ENCODE results near the gene SPON1.

SPON1 gene

DNA sequence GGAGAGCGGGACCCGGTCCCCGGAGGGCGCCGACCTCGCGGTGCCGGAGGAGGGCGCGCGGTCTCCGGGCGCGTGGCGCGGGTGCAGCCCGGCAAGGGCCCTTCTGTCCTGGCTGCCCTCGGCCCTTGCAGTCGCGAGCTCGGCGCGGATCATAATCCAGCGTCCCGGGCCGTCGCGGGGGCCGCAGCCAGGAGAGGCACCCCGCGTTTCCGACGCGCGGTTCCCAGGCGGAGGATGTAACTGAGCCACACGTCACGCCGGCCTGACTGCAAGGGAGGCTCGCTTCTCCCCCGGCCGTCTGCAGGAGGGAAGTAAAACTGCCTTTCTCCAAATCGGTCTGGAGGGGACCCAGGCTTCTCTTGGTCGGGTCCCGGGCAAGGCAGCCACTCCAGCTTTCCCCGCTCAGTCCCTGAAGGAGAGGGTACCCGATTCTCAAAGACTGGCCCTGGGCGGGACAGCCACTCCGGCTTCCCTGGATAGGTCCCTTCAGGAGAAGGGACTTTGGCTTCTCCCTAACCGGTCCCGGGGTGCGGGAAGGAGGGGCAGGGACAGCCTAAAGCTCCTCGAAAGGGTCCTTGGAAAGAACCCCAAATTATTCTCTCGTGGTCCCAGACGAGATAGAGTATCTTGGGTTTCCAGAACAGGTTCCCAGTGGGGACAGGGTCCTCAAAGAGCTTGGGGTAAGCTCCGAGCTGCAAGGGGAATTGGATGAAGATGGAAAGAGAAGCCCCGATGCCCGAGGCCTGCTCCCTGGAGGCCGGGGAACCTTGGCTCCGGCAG is 836 bp downstream of the SPON1 start:
- Histone ChIP-seq H3K36me3 (ENCODE audit: control insufficient read depth, insufficient read depth, low read length) (no peaks in the 10 kb centered on the region), H3K4me3 (ENCODE audit: extremely low read depth, insufficient read depth, low read length, poor library complexity, severe bottlenecking) (peak overlapping the region; percentile 41), H3K4me1 (ENCODE audit: control insufficient read depth, insufficient read depth, low read length, poor library complexity, severe bottlenecking) (peaks cover 24% of the 10 kb centered on the region), H3K9me3 (ENCODE audit: control insufficient read depth, low read length) (no peaks in the 10 kb centered on the region), H3K27ac (ENCODE audit: low read depth, low read length, severe bottlenecking) (no peak overlapping the region)
- 1 to 2% methylated on average over 53 to 56 of the region's 60 CpGs for WGBS, 2 experiments (ENCODE audit: insufficient coverage in 2 of 2)

DNA sequence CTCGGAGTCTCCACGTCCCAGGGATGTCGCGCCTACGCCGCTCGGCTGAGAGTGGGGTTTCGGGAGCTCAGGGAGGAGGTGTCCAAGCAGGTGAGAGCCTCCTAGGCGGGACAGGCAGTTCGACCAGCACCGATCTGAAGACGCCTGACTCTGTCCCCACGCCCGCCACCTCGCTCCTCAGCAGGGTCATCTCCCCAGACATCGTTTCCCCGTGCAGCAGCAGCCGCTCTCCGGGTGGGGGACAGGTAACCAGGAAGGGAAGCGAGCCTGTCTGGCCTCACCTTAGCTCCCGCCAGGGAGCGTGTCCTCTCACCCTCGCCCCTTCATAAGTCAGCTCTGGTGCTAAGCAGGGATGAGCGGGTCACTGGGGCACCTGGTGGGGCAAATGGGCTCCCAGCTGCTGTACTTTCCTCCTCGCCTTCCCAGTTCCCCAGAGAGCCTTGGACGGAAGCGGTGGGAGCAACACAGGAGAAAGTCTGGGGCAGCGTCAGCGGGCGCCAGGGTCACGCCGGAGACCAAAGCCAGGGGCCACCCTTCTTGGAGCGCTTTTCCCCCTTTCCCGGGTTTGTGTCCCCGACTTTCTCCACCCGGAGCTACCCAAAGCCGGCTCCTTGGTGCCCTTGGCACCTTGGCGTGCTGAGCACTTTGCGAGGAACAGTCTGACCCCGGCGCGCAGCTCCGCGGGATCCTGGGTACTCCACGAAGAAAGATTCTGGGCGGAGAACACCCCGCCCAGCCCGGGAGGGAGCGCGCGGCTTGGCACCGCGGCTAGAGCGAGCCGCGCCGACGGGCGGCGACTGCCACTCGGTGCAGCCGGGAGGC is 1.6 kb downstream of the SPON1 start:
- Histone ChIP-seq H3K36me3 (ENCODE audit: control insufficient read depth, insufficient read depth, low read length) (no peaks in the 10 kb centered on the region), H3K4me3 (ENCODE audit: extremely low read depth, insufficient read depth, low read length, poor library complexity, severe bottlenecking) (peak overlapping the region; percentile 41), H3K9me3 (ENCODE audit: control insufficient read depth, low read length) (no peaks in the 10 kb centered on the region)

DNA sequence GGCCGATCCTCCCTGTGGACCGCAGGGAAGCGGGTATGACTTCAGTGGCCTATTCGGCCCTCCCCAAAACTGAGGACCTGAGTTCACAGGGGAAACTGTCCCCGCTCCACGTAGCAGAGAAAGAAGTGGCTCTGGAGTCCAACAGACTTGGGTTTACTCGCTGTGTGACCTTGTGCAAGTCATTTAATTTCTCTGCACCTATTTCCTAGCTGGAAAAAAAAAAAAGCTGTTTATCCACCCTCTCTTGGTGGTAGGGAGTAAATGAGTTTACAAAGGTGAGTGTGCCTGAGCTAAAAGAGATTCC is 2.2 kb downstream of the SPON1 start:
- Histone ChIP-seq H3K9me3 (ENCODE audit: control insufficient read depth, low read length) (no peaks in the 10 kb centered on the region), H3K4me3 (ENCODE audit: extremely low read depth, insufficient read depth, low read length, poor library complexity, severe bottlenecking) (peak overlapping the region; percentile 41), H3K4me1 (ENCODE audit: control insufficient read depth, insufficient read depth, low read length, poor library complexity, severe bottlenecking) (peaks cover 19% of the 10 kb centered on the region), H3K36me3 (ENCODE audit: control insufficient read depth, insufficient read depth, low read length) (no peaks in the 10 kb centered on the region), H3K27ac (ENCODE audit: low read depth, low read length, severe bottlenecking) (no peak overlapping the region)
- 15 to 20% methylated on average over 6 to 7 of the region's 7 CpGs for WGBS, 2 experiments (ENCODE audit: insufficient coverage in 2 of 2)

More for the DNA sequence above, 1.6 kb downstream of the SPON1 start:
- H3K27ac ChIP-seq (ENCODE audit: low read depth, low read length, severe bottlenecking): no peak overlapping the region
- WGBS, 2 experiments (ENCODE audit: insufficient coverage in 2 of 2): 3 to 6% methylated on average over 41 to 49 of the region's 62 CpGs
- H3K4me1 ChIP-seq (ENCODE audit: control insufficient read depth, insufficient read depth, low read length, poor library complexity, severe bottlenecking): peaks cover 20% of the 10 kb centered on the region

- H3K27ac ChIP-seq (ENCODE audit: low read depth, low read length, severe bottlenecking): no peak overlapping the region
- peaks cover 19% of the 10 kb centered on the region for H3K4me1 ChIP-seq (ENCODE audit: control insufficient read depth, insufficient read depth, low read length, poor library complexity, severe bottlenecking)
- no peaks in the 10 kb centered on the region for H3K9me3 ChIP-seq (ENCODE audit: control insufficient read depth, low read length)
- H3K36me3 ChIP-seq (ENCODE audit: control insufficient read depth, insufficient read depth, low read length): no peaks in the 10 kb centered on the region
- WGBS, 2 experiments (ENCODE audit: insufficient coverage in 2 of 2): 38 to 56% methylated on average over 4 of the region's 5 CpGs
- H3K4me3 ChIP-seq (ENCODE audit: extremely low read depth, insufficient read depth, low read length, poor library complexity, severe bottlenecking): no peak overlapping the region
Observed at GRCh38 chr11:13965337-13965736, 2.8 kb downstream of the SPON1 start.

GRCh38 chr11:13966013-13966412 is 3.5 kb downstream of the SPON1 start:
- Histone ChIP-seq H3K27ac (ENCODE audit: low read depth, low read length, severe bottlenecking) (no peak overlapping the region), H3K9me3 (ENCODE audit: control insufficient read depth, low read length) (no peaks in the 10 kb centered on the region), H3K4me3 (ENCODE audit: extremely low read depth, insufficient read depth, low read length, poor library complexity, severe bottlenecking) (no peak overlapping the region), H3K4me1 (ENCODE audit: control insufficient read depth, insufficient read depth, low read length, poor library complexity, severe bottlenecking) (peaks cover 19% of the 10 kb centered on the region), H3K36me3 (ENCODE audit: control insufficient read depth, insufficient read depth, low read length) (no peaks in the 10 kb centered on the region)
- 100% methylated on average over 1 of the region's 3 CpGs; no CpG with 5 or more reads in 1 of the 2 experiments for WGBS, 2 experiments (ENCODE audit: insufficient coverage in 2 of 2)

GRCh38 chr11:13966486-13966885 is 4.0 kb downstream of the SPON1 start:
- no CpG with 5 or more reads among the region's 1 CpG for WGBS, 2 experiments (ENCODE audit: insufficient coverage in 2 of 2)
- Histone ChIP-seq H3K36me3 (ENCODE audit: control insufficient read depth, insufficient read depth, low read length) (no peaks in the 10 kb centered on the region), H3K4me3 (ENCODE audit: extremely low read depth, insufficient read depth, low read length, poor library complexity, severe bottlenecking) (no peak overlapping the region), H3K27ac (ENCODE audit: low read depth, low read length, severe bottlenecking) (no peak overlapping the region), H3K9me3 (ENCODE audit: control insufficient read depth, low read length) (no peaks in the 10 kb centered on the region), H3K4me1 (ENCODE audit: control insufficient read depth, insufficient read depth, low read length, poor library complexity, severe bottlenecking) (peaks cover 18% of the 10 kb centered on the region)

DNA sequence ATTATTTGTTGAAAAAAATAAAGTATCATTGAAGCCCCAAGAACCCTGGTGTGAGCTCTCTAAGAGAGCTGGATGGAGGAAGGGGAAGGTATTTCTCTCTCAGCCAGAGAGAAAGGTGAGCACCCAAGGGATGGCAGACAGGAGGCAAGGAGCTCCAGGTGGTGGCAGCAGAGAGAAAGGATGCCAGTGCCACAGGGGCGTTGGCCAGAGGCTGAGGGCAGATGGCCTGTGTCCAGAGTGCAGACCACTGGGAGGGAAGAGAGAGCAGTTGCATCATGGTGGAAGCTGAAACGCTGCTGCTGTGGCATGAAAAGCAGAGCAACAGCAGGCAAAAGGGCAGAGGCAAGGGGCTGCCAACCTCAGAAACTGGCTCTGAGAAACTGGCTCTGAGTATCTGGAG is 8.5 kb downstream of the SPON1 start:
- no peaks in the 10 kb centered on the region for H3K9me3 ChIP-seq (ENCODE audit: control insufficient read depth, low read length)
- 69 to 75% methylated on average over 2 of the region's 2 CpGs for WGBS, 2 experiments (ENCODE audit: insufficient coverage in 2 of 2)
- no peak overlapping the region for H3K27ac ChIP-seq (ENCODE audit: low read depth, low read length, severe bottlenecking)
- no peak overlapping the region for H3K4me3 ChIP-seq (ENCODE audit: extremely low read depth, insufficient read depth, low read length, poor library complexity, severe bottlenecking)
- H3K4me1 ChIP-seq (ENCODE audit: control insufficient read depth, insufficient read depth, low read length, poor library complexity, severe bottlenecking): peaks cover 7% of the 10 kb centered on the region
- H3K36me3 ChIP-seq (ENCODE audit: control insufficient read depth, insufficient read depth, low read length): no peaks in the 10 kb centered on the region

DNA sequence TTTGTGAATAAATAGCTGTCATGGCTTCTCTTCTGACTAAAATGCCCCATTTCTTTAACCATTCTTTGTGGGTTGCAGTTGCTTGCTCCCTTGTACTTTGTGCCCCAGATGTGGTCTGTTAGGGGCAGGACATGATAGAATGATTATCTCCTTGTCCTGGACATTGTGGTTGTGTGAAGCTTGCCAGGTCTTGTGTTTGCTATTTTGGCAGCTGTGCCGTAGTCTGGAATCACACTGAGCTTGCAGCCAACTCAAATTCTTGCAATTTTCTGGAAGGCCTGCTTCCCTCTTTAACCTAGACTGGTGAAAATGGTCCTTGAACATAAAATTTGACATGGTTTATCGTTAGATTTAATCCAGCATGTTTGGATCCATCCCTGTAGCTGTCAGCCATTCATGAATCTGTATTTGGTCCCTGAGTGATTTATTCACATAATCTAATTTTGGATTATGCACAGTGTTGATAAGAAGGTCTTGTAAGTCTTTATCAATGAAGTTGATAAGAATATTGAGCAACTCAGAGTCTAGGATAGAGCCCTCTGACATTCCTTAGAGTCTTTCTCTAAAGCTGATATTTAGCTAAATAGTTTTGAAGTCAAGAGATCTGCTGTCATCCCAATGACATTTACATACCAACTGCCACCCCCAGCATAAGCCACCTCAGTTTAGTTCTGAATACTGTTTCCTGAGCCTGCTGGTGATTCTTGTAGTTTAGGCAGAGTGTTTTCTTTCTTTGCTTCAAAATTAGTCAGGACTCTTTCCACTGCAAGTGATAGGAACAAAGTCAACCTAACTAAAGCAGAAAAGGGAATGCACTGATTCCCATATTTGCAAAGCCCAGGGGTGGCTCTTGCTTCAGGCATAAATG is 9.8 kb downstream of the SPON1 start:
- Histone ChIP-seq H3K4me3 (ENCODE audit: extremely low read depth, insufficient read depth, low read length, poor library complexity, severe bottlenecking) (no peak overlapping the region), H3K27ac (ENCODE audit: low read depth, low read length, severe bottlenecking) (no peak overlapping the region), H3K9me3 (ENCODE audit: control insufficient read depth, low read length) (no peaks in the 10 kb centered on the region), H3K4me1 (ENCODE audit: control insufficient read depth, insufficient read depth, low read length, poor library complexity, severe bottlenecking) (peaks cover 7% of the 10 kb centered on the region), H3K36me3 (ENCODE audit: control insufficient read depth, insufficient read depth, low read length) (no peaks in the 10 kb centered on the region)
- 94 to 100% methylated on average over 1 of the region's 2 CpGs for WGBS, 2 experiments (ENCODE audit: insufficient coverage in 2 of 2)

- Histone ChIP-seq H3K27ac (ENCODE audit: low read depth, low read length, severe bottlenecking) (no peak overlapping the region), H3K9me3 (ENCODE audit: control insufficient read depth, low read length) (no peaks in the 10 kb centered on the region), H3K4me3 (ENCODE audit: extremely low read depth, insufficient read depth, low read length, poor library complexity, severe bottlenecking) (no peak overlapping the region), H3K36me3 (ENCODE audit: control insufficient read depth, insufficient read depth, low read length) (no peaks in the 10 kb centered on the region), H3K4me1 (ENCODE audit: control insufficient read depth, insufficient read depth, low read length, poor library complexity, severe bottlenecking) (peaks cover 7% of the 10 kb centered on the region)
- WGBS, 2 experiments (ENCODE audit: insufficient coverage in 2 of 2): 90 to 93% methylated on average over 3 of the region's 3 CpGs
Observed at GRCh38 chr11:13972944-13973343, 10.4 kb downstream of the SPON1 start.

- peaks cover 7% of the 10 kb centered on the region for H3K4me1 ChIP-seq (ENCODE audit: control insufficient read depth, insufficient read depth, low read length, poor library complexity, severe bottlenecking)
- WGBS, 2 experiments (ENCODE audit: insufficient coverage in 2 of 2): 86 to 92% methylated on average over 1 of the region's 1 CpG
Observed at GRCh38 chr11:13974631-13975030, 12.1 kb downstream of the SPON1 start.

More at GRCh38 chr11:13974631-13975030, 12.1 kb downstream of the SPON1 start:
- no peaks in the 10 kb centered on the region for H3K9me3 ChIP-seq (ENCODE audit: control insufficient read depth, low read length)
- no peak overlapping the region for H3K27ac ChIP-seq (ENCODE audit: low read depth, low read length, severe bottlenecking)
- no peaks in the 10 kb centered on the region for H3K36me3 ChIP-seq (ENCODE audit: control insufficient read depth, insufficient read depth, low read length)
- H3K4me3 ChIP-seq (ENCODE audit: extremely low read depth, insufficient read depth, low read length, poor library complexity, severe bottlenecking): no peak overlapping the region
